NCI-H187 (cell line): Measurements from ENCODE around the gene PGAM5.

Experiments
- DNase-seq, 2 experiments: peaks; one replicate each; lab custom pipeline; 2025; lab: John Stamatoyannopoulos, UW

Gene PGAM5

GRCh38 chr12:132723015-132723763, 12.5 kb downstream of the PGAM5 start:
- DNase-seq = no peak

GRCh38 chr12:132723764-132724140, 13.1 kb downstream of the PGAM5 start:
- DNase-seq = no peak

GRCh38 chr12:132724506-132725241, 14.0 kb downstream of the PGAM5 start:
- no peak for DNase-seq

DNA sequence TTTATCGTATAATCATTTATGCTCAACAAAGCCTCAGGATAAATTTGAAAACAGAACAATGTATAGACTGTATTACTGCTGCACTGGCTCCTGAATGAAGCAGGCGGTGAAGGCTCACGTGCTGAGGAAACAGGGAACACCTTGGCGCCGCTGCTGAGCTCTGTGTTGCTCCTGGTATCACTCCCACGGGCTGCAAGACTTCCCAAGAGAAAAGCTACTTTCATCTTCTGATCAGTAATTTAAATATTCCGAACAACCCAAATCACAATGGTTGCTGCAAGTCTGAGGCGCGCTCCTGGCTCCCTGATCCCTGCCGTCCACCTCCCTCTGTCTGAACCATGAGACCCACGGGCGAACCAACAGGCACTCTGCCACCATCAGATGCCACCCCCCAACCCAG, 15.7 kb downstream of the PGAM5 start:
- DNase-seq = no peak

- DNase-seq = no peak
Observed at GRCh38 chr12:132727091-132727794, 16.6 kb downstream of the PGAM5 start.

DNA sequence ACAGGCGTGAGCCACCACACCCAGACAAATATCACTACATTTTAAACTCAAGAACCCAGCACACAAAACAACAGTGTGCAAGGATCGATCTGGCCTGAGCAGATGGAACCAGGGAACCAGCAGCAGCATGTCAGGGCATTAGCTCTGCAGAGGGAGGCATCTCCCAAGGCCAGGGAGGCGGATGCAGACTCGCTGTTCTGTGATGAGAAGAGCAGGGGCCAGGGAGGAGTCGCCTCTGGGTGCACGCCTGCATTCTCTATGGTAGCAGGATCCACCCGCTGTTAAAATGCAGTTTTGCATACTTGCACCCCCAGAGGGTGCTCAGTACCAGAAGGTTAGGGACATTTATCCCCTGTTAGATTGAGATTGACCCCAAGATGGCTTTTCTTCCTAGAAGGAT, 17.9 kb downstream of the PGAM5 start:
- DNase-seq = no peak

DNA sequence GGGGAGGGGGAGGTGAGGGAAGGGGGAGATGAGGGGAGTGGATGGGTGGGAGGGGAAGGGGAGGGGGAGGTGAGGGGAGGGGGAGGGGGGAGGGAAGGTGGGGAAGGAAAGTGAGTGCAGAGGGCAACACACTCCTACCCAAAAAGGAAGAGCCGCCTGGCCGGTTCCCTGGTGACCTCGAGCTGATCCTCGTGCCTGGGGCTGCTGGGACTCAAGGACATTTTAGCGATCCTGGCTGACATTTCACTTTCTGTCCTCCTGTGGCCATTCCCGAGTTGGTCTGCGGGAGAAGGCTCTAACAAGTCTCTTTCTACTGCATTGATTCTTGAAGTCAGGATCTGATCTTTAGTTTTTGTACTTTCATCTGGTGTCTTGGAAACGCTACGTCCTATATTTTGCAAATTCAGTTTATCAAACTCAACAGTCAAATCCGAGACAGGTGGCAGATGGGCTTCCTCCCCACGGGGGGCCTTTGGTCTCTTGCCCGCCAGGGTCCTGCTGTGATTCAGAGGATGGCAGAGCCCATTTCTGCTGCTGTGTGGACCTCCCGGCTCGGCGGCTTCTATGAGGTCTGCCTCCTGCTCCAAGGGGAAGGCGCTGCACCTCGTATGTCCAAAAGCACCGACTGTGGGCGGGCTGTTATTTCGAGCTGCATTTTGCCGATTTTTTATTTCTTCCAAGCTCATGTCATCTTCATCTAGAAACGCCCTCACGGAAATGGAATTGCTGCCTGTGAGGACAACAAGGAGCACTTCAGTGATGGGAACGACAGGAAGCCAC, 19.1 kb downstream of the PGAM5 start:
- no peak for DNase-seq

- no peak for DNase-seq
Observed at GRCh38 chr12:132730353-132730752, 19.7 kb downstream of the PGAM5 start.

DNA sequence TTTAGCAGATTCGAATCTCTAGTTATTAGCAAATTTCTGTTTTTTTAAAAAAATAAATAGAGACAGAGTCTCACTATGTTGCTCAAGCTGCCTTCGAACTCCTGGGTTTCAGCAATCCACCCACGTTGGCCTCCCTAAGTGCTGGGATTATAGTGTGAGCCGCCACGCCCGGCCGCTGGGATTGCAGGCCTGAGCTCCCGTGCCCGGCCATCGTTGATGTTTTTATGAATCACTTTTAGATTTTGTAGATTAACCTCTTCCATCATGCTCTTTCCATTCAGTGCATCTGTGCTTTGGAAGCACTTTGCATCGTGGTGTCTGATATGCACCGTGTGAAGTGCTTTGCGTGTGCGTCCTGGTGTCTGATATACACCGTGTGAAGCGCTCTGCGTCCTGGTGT, 20.9 kb downstream of the PGAM5 start:
- DNase-seq = no peak

DNA sequence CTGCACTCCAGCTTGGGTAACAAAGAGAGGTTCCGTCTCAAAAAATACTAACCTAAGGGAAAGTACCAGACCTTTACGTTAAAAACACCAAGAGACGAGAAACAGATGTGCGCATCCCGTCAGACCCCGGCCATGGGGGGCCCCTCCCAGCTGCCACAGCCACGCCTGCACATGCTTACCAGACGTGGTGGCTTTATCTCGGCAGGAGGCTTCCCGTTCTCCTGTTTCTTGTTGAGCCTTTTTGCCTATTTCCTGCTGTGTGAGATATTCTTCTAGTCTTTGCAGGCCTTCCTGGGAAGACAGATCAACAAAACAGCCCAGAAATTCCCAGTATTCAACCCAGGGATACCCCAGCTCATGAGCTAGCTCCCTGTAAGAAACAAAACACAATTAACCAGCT, 23.6 kb downstream of the PGAM5 start:
- no peak for DNase-seq

- no peak for DNase-seq
Observed at GRCh38 chr12:132735496-132735895, 24.9 kb downstream of the PGAM5 start.

GRCh38 chr12:132736378-132736777, 25.7 kb downstream of the PGAM5 start:
- no peak for DNase-seq

GRCh38 chr12:132736913-132737312, 26.3 kb downstream of the PGAM5 start:
- DNase-seq = no peak

DNA sequence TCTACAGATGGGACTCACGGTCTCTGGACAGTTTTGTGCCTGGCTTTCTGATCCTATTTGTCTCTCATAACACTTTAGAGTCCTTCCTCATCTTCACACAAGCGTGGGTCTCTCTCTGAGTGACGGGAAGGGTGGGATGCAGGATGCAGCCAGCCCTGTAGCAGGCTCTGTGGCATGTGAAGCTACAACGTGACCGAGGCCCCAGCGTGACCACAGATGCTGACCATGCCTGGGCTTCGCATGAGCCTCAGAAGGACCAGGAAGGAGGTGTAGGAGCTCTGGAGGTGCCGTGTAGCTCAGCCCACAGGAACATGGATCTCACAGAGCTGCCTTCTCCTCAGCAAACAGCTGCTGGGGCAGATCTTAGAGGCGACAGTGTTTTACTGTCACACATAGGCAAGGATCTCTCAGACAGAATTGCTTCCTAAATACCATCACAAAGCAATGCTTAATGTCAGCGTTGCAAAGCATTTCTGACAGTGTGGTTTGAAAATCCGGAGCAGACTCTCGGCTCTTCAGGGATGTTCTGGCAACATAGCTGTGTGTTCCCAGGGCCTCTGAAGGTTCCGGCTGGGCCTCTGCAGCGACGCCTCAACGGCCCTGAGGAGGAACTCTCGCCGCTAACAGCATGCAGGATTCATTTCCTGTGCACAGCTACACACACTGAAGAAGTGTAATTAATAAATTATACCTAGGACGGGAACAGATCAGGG, 29.1 kb downstream of the PGAM5 start:
- no peak for DNase-seq

DNA sequence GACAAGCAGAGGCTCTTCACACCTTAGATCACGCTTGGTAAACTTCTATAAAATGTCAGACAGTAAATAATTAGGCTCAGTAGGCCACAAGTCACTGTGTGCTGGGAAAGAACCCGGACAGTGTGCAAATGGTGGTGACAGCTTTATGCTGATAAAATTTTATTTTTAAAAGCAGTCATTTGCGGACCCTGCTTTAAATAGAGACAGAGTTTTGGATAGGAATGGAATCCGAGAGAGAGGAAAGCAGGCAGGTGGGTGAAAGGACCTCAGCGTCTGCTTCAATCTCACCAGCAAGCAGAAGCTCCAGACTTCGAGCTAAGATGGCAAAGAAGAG, 29.6 kb downstream of the PGAM5 start:
- no peak for DNase-seq

DNA sequence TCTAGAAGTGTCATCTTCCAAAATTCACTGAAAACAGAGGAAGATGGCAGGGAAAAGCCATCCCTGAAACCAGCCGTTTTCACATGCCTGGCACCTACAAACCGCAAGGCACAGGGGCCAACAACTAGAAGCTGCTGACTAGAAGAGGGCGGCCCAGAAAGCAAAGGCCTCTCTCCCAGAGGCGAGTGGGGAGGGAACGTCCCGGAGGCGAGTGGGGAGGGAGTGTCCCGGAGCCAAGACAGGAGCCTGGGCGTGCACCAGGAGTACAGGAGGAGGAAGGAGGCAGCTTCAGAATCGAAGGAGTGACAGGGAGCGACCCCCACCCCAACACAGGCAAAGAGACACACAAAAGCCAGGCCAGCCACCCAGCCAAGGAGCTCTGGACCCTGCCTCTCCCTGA, 30.0 kb downstream of the PGAM5 start:
- DNase-seq = no peak

DNA sequence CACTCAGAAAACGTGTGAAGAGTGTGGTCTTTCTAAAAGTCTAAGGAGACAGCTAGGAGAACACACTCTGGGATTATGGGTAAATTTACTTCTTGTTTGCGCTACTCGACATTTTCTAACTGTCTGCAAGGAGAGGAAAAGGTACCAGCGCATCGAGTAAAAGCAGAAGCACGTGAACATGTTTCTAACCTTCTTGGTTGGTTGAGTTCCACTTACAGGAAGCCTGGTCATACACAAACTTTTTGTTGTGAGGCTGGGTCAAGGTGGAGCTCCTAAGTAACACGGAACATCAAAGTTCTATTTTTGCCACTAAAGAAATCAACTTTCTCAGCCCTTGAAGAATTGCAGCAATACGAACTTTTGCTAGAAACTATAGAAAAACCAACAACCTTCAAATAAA, 31.0 kb downstream of the PGAM5 start:
- no peak for DNase-seq

- DNase-seq = no peak
Observed at GRCh38 chr12:132743831-132744230, 33.2 kb downstream of the PGAM5 start.

DNA sequence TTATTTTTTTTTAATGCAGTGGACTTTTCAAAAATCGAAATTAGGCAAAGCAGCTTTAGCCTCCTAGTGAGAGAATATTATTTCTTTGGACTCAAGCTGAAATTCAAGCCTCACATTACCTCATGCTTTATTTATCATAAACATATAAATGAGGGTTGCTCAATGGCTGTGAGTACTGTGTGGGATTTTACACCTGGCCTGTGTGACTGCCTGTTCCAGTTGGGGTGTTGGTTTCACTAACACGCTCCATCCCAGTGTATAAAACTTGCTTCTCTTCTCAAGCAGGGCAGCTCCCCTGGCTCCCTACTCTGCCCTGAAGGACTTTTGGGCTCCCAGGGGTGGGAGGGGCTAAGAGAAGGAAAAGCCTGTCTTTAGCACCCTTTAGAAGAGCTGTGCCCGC, 36.0 kb downstream of the PGAM5 start:
- no peak for DNase-seq

DNA sequence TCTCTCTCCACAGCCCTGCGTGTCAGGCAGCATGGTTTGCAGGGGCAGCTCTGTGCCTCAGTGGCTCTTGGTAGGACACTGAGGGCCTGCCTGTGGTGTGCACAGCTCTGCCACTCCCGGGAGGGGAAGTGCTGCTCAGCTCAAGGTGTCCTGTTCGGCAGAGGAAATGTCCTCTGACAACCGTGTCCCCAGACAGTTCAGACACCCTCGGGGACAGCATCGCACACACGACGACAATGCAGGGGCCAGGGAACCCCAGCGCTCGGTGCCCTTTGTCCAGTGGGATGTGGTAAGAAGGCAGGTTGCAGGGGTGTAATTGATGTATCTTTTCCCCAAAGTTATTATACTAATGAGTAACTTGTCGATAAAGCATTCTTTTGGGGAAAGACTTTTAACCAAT, 36.8 kb downstream of the PGAM5 start:
- DNase-seq = no peak

DNA sequence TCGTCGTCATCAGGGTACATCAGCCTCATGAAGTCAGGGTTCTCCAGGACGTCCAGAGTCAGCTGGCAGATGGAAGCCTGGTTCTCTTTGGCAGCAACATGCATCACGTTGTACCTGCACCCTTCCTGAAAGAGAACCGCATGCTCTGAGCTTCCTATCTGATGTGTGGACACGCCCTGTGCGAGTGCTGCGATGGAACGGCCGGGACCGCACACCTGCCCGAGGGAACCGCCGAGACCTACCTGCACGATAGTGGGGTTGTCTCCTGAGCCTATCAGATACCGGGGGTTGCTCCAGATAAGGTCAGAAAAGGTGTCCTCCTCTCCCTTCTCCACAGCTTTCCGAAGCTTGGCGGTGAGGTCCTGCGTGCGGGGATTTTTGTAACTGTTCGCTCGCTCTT, 37.3 kb downstream of the PGAM5 start:
- no peak for DNase-seq

GRCh38 chr12:132748319-132748718, 37.7 kb downstream of the PGAM5 start:
- DNase-seq = no peak
